ENCODE measurements around the gene DNAJB8.

DNAJB8 gene

GRCh38 chr3:128482175-128482574, 15.5 kb upstream of the DNAJB8 start:
- DNase-seq (ENCODE audit: low spot score), result no peak
- Histone ChIP-seq H3K36me3 (ENCODE audit: low read depth) (no peaks in the 10 kb centered on the region), H3K27me3 (ENCODE audit: insufficient read depth, poor library complexity, severe bottlenecking) (no peaks in the 10 kb centered on the region), H3K4me1 (ENCODE audit: insufficient read depth, poor library complexity, severe bottlenecking) (no peaks in the 10 kb centered on the region), H3K27ac (ENCODE audit: poor library complexity, severe bottlenecking) (no peak overlapping the region), H3K4me3 (ENCODE audit: severe bottlenecking) (no peak overlapping the region), H3K9me3 (ENCODE audit: severe bottlenecking) (no peaks in the 10 kb centered on the region)
- no peak for ATAC-seq (ENCODE audit: low read depth)
- no peak for TF ChIP-seq CTCF (IDR thresholded peaks at IDR 0.05; ENCODE audit: poor library complexity, severe bottlenecking)

GRCh38 chr3:128481438-128481942, 14.8 kb upstream of the DNAJB8 start:
- TF ChIP-seq CTCF (IDR thresholded peaks at IDR 0.05; ENCODE audit: poor library complexity, severe bottlenecking), result no peak
- DNase-seq (ENCODE audit: low spot score), result no peak
- no peak overlapping the region for H3K4me3 ChIP-seq (ENCODE audit: severe bottlenecking)
- H3K4me1 ChIP-seq (ENCODE audit: insufficient read depth, poor library complexity, severe bottlenecking), result no peaks in the 10 kb centered on the region
- H3K36me3 ChIP-seq (ENCODE audit: low read depth), result no peaks in the 10 kb centered on the region
- H3K9me3 ChIP-seq (ENCODE audit: severe bottlenecking), result no peaks in the 10 kb centered on the region
- no peak for ATAC-seq (ENCODE audit: low read depth)
- no peaks in the 10 kb centered on the region for H3K27me3 ChIP-seq (ENCODE audit: insufficient read depth, poor library complexity, severe bottlenecking)
- no peak overlapping the region for H3K27ac ChIP-seq (ENCODE audit: poor library complexity, severe bottlenecking)

- TF ChIP-seq CTCF (IDR thresholded peaks at IDR 0.05; ENCODE audit: poor library complexity, severe bottlenecking), result no peak
- Histone ChIP-seq H3K27ac (ENCODE audit: poor library complexity, severe bottlenecking) (no peak overlapping the region), H3K9me3 (ENCODE audit: severe bottlenecking) (no peaks in the 10 kb centered on the region), H3K36me3 (ENCODE audit: low read depth) (no peaks in the 10 kb centered on the region), H3K27me3 (ENCODE audit: insufficient read depth, poor library complexity, severe bottlenecking) (no peaks in the 10 kb centered on the region), H3K4me1 (ENCODE audit: insufficient read depth, poor library complexity, severe bottlenecking) (no peaks in the 10 kb centered on the region), H3K4me3 (ENCODE audit: severe bottlenecking) (no peak overlapping the region)
- ATAC-seq (ENCODE audit: low read depth) (no peak), DNase-seq (ENCODE audit: low spot score) (no peak)
Observed at GRCh38 chr3:128480717-128481437, 14.2 kb upstream of the DNAJB8 start.

DNA sequence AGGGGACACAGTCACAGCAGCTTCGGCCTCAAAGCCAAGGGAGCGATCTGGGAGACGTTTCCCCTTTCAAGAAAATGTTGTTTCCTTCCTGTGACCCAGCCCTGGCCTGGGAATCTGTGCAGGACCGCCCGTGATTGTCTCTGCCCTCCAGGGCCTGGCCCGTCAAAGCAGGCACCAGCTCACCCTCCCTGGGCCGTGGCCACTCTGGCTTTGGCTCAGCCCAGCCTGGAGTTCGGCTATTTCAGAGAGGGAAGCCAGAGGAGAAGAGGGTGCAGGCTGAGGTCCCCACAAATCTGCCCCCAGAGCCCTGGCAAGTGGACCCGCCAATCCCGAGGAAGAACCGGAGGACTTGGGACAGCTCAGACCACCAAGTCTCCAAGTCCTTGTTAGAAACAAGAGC, 13.6 kb upstream of the DNAJB8 start:
- H3K27me3 ChIP-seq (ENCODE audit: insufficient read depth, poor library complexity, severe bottlenecking), result no peaks in the 10 kb centered on the region
- H3K27ac ChIP-seq (ENCODE audit: poor library complexity, severe bottlenecking), result no peak overlapping the region
- H3K9me3 ChIP-seq (ENCODE audit: severe bottlenecking), result no peaks in the 10 kb centered on the region
- no peak for TF ChIP-seq CTCF (IDR thresholded peaks at IDR 0.05; ENCODE audit: poor library complexity, severe bottlenecking)
- H3K4me3 ChIP-seq (ENCODE audit: severe bottlenecking), result no peak overlapping the region
- H3K4me1 ChIP-seq (ENCODE audit: insufficient read depth, poor library complexity, severe bottlenecking), result no peaks in the 10 kb centered on the region
- ATAC-seq (ENCODE audit: low read depth), result no peak
- no peak for DNase-seq (ENCODE audit: low spot score)
- H3K36me3 ChIP-seq (ENCODE audit: low read depth), result no peaks in the 10 kb centered on the region

DNA sequence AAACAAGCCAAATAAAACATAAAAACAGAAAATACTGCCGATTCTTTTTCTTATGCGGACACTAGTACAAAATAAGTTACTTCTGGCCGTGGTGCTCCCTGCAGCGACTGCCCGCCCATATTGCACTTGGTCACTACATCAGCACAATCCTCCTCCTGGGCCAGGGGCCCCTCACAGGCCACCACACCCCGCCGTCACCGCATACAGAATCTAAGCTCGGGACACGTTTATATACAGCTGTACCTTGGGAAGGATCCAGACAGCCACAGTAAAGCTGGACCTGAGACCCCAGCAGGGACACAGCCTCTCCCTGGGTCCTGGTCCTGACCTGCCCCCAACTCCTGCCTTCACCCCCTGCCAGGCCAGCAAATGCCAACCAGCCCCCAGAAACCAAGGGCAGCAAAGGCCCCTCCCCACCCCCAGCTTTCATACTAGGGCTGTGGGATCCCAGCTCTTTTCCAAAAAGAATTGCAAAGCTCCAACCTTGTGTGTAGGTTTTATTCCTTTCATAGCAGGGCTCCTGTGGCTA, 12.9 kb upstream of the DNAJB8 start:
- Histone ChIP-seq H3K9me3 (ENCODE audit: severe bottlenecking) (no peaks in the 10 kb centered on the region), H3K27ac (ENCODE audit: poor library complexity, severe bottlenecking) (no peak overlapping the region), H3K4me3 (ENCODE audit: severe bottlenecking) (no peak overlapping the region), H3K36me3 (ENCODE audit: low read depth) (no peaks in the 10 kb centered on the region), H3K4me1 (ENCODE audit: insufficient read depth, poor library complexity, severe bottlenecking) (no peaks in the 10 kb centered on the region), H3K27me3 (ENCODE audit: insufficient read depth, poor library complexity, severe bottlenecking) (no peaks in the 10 kb centered on the region)
- no peak for DNase-seq (ENCODE audit: low spot score)
- ATAC-seq (ENCODE audit: low read depth), result no peak
- TF ChIP-seq CTCF (IDR thresholded peaks at IDR 0.05; ENCODE audit: poor library complexity, severe bottlenecking), result no peak
